ENCODE measurements around the gene CSNK1G3. TPM values are rescaled to one million over a fixed set of nuclear protein-coding genes. Genes with fewer than 3 reads are reported as not detected.

Gene CSNK1G3
- total RNA-seq, 4 donors from 2014 or later: 14.6 to 23.2 (median 21.5) TPM

DNA sequence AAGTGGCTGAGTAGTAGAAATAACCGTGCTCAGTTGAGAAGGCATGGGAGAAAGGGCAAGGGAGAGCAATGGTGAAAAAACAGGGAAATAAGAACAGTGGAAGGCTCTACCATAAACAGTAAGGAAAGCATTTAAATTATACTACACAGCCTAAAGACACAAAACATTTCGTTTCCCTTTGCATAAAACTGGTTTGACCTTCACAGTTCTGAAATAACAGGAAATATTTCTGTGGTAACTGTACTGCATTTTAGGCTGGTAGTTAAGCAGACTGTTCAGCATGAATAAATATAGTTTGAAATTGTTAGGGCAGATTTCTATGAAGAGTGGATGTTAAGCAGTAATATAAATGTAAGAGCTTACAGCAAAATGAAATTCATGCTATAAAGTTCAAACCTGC lies 147.5 kb downstream of the CSNK1G3 start:
- Histone ChIP-seq H3K27ac (no peak overlapping the region), H3K27me3 (no peaks in the 10 kb centered on the region), H3K4me3 (no peak overlapping the region), H3K9me3 (no peaks in the 10 kb centered on the region), H3K4me1 (no peaks in the 10 kb centered on the region), H3K36me3 (no peaks in the 10 kb centered on the region)
- TF ChIP-seq POLR2A (IDR thresholded peaks at IDR 0.05): no peak
- TF ChIP-seq, protein P1, sequence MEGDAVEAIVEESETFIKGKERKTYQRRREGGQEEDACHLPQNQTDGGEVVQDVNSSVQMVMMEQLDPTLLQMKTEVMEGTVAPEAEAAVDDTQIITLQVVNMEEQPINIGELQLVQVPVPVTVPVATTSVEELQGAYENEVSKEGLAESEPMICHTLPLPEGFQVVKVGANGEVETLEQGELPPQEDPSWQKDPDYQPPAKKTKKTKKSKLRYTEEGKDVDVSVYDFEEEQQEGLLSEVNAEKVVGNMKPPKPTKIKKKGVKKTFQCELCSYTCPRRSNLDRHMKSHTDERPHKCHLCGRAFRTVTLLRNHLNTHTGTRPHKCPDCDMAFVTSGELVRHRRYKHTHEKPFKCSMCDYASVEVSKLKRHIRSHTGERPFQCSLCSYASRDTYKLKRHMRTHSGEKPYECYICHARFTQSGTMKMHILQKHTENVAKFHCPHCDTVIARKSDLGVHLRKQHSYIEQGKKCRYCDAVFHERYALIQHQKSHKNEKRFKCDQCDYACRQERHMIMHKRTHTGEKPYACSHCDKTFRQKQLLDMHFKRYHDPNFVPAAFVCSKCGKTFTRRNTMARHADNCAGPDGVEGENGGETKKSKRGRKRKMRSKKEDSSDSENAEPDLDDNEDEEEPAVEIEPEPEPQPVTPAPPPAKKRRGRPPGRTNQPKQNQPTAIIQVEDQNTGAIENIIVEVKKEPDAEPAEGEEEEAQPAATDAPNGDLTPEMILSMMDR (IDR thresholded peaks at IDR 0.05 in 4 of 5, conservative IDR thresholded peaks at IDR 0.05 in 1 of 5): no peak
- DNase-seq: no peak
- intact Hi-C loops (cut with DNase I; ENCODE audit: low total_unique reads) (no loop called here), in situ Hi-C loops (cut with MboI; ENCODE audit: low sequenced_read_pairs in 4 of 4) (no loop called here)
- ATAC-seq: no peak

DNA sequence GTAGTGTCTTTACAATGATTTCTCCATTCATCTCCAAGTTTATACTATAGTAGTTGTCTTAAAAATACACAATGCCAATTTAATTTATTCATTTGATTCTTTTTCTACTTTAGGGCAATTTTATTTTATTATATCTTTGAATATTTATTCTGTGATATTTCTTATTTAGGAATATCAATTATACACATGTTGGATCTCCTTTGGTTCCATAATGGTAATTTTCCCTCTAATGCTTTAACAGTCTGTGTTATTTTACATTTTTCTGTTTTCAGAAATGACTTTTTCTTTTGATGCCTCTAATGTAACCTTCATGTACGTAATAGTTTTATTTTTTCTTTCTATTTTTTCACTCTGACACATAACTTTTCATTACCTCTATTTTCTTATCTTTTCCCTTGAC lies 153.0 kb downstream of the CSNK1G3 start:
- intact Hi-C loops (cut with DNase I; ENCODE audit: low total_unique reads) (no loop called here), in situ Hi-C loops (cut with MboI; ENCODE audit: low sequenced_read_pairs in 4 of 4) (no loop called here)
- Histone ChIP-seq H3K9me3 (no peaks in the 10 kb centered on the region), H3K36me3 (no peaks in the 10 kb centered on the region), H3K4me1 (no peaks in the 10 kb centered on the region), H3K4me3 (no peak overlapping the region), H3K27me3 (no peaks in the 10 kb centered on the region), H3K27ac (no peak overlapping the region)
- no peak for ATAC-seq
- no peak for DNase-seq
- TF ChIP-seq, protein P1 (IDR thresholded peaks at IDR 0.05 in 4 of 5, conservative IDR thresholded peaks at IDR 0.05 in 1 of 5): no peak
- TF ChIP-seq POLR2A (IDR thresholded peaks at IDR 0.05): no peak

DNA sequence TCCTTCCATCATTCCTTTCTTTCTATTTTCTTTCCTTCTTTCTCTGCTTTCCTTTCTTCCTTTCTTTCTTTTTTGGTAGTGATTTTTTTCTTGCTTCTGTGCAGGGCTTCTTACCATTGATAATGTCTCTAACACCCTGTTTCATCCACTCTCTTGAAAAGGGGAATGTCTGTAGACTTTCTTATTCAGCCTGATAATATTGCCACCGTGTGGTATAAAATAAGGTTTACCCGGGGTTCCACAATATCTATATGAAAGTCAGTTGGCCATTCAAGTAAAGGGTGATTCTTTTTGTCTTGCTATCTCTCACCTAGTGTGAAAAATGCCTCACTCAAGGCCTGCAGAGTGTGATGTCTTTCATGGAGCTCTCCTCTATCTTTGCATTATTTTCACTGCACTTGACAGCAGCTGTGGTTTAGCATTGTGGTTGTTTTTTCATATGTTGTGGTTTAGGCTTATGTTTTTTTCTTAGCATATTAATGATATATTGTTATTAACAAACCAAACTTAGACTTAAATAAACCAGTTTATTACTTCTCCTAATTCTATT lies 153.9 kb downstream of the CSNK1G3 start:
- no peaks in the 10 kb centered on the region for H3K27me3 ChIP-seq
- no peak overlapping the region for H3K27ac ChIP-seq
- no peaks in the 10 kb centered on the region for H3K9me3 ChIP-seq
- ATAC-seq: no peak
- H3K36me3 ChIP-seq: no peaks in the 10 kb centered on the region
- intact Hi-C loops (cut with DNase I; ENCODE audit: low total_unique reads): no loop called here
- in situ Hi-C loops (cut with MboI; ENCODE audit: low sequenced_read_pairs in 4 of 4): no loop called here
- no peak for DNase-seq
- no peaks in the 10 kb centered on the region for H3K4me1 ChIP-seq
- no peak for TF ChIP-seq POLR2A (IDR thresholded peaks at IDR 0.05)
- TF ChIP-seq, protein P1 (IDR thresholded peaks at IDR 0.05 in 4 of 5, conservative IDR thresholded peaks at IDR 0.05 in 1 of 5): no peak
- H3K4me3 ChIP-seq: no peak overlapping the region

Other genes starting within 250 kb of the CSNK1G3 start
- 1 to 10 TPM; 3.9 to 7.8 (median 7.6) TPM for gene CEP120, start 88.8 kb upstream of the CSNK1G3 start, total RNA-seq

All from gastrocnemius medialis (tissue), 4 donors.